Upper lobe of right lung (tissue), 1 donor: ENCODE results near the gene LRIT1. TPM values are rescaled to one million over a fixed set of nuclear protein-coding genes. Genes with fewer than 3 reads are reported as not detected.

Source experiments
- ATAC-seq: fragments of 200-7000 bp; cut with Tn5 transposase; one replicate; pipeline ENCODE4 v1.9.1; 2020; ENCODE audit warnings: mild to moderate bottlenecking, moderate library complexity
- DNase-seq: peaks from one replicate; pipeline ENCODE4 v3.0.0-alpha.2; 2020
- H3K27ac ChIP-seq: fragments of 200-600 bp; one replicate; pipeline ENCODE4 v1.8.0; 2022
- H3K27me3 ChIP-seq: fragments of 200-600 bp; one replicate; pipeline ENCODE4 v1.8.0; 2022; ENCODE audit warnings: mild to moderate bottlenecking
- H3K36me3 ChIP-seq: fragments of 200-600 bp; one replicate; pipeline ENCODE4 v1.8.0; 2022
- H3K4me1 ChIP-seq: fragments of 200-600 bp; one replicate; pipeline ENCODE4 v1.8.0; 2022
- H3K4me3 ChIP-seq: fragments of 200-600 bp; one replicate; pipeline ENCODE4 v1.8.0; 2022; ENCODE audit warnings: mild to moderate bottlenecking
- H3K9me3 ChIP-seq: fragments of 200-600 bp; one replicate; pipeline ENCODE4 v1.8.0; 2022
- CTCF ChIP-seq: fragments of 200-600 bp; IDR thresholded peaks from one replicate; pipeline ENCODE4 v1.8.0; 2022; ENCODE audit warnings: antibody characterized with exemption
- intact Hi-C: fragments of 100-400 bp; cut with DNase I; formaldehyde crosslinking; loops from one replicate; pipeline ENCODE4 v1.11.0; 2022
- total RNA-seq: library from RNA; stranded (reverse); fragmentation: NEBNext Ultra II Directional; extraction: Animal tissue kit (Norgen Biotek cat#: 25700); gene quantifications from one replicate; pipeline ENCODE4 v1.2.1, GENCODE V29; 2021
- donor health status: DM: no; HTN: yes; CAD: no; lungs with severe emphysema.

LRIT1 gene
- total RNA-seq, 1 donor from 2014 or later, result not detected

- H3K27me3 ChIP-seq, result peaks cover 28% of the 10 kb centered on the region
- peak; percentile 48 for DNase-seq
- intact Hi-C loops, result no loop called here
Measured at GRCh38 chr10:84190621-84191020, 50.7 kb downstream of the LRIT1 start.

GRCh38 chr10:84188815-84189214 is 52.5 kb downstream of the LRIT1 start:
- DNase-seq (peak; percentile 41), ATAC-seq (no peak)
- intact Hi-C loops, result no loop called here
- H3K4me3 ChIP-seq, result no peak overlapping the region
- no peaks in the 10 kb centered on the region for H3K36me3 ChIP-seq
- no peak overlapping the region for H3K27ac ChIP-seq
- H3K27me3 ChIP-seq, result peaks cover 10% of the 10 kb centered on the region
- no peak for TF ChIP-seq CTCF
- H3K9me3 ChIP-seq, result no peaks in the 10 kb centered on the region
- H3K4me1 ChIP-seq, result no peaks in the 10 kb centered on the region

More at GRCh38 chr10:84190621-84191020, 50.7 kb downstream of the LRIT1 start:
- no peaks in the 10 kb centered on the region for H3K36me3 ChIP-seq
- H3K4me1 ChIP-seq, result peaks cover 5% of the 10 kb centered on the region
- no peaks in the 10 kb centered on the region for H3K9me3 ChIP-seq
- no peak for TF ChIP-seq CTCF
- no peak for ATAC-seq
- H3K4me3 ChIP-seq, result no peak overlapping the region
- H3K27ac ChIP-seq, result no peak overlapping the region

- Histone ChIP-seq H3K27me3 (peaks cover 3% of the 10 kb centered on the region), H3K27ac (no peak overlapping the region), H3K4me1 (no peaks in the 10 kb centered on the region), H3K9me3 (no peaks in the 10 kb centered on the region), H3K36me3 (no peaks in the 10 kb centered on the region), H3K4me3 (no peak overlapping the region)
- no peak for ATAC-seq
- no peak for DNase-seq
- intact Hi-C loops, result no loop called here
- TF ChIP-seq CTCF, result no peak
Measured at GRCh38 chr10:84185526-84186175, 55.7 kb downstream of the LRIT1 start.

- intact Hi-C loops, result no loop called here
- Histone ChIP-seq H3K27ac (no peak overlapping the region), H3K9me3 (no peaks in the 10 kb centered on the region), H3K4me3 (no peak overlapping the region), H3K4me1 (no peaks in the 10 kb centered on the region), H3K36me3 (no peaks in the 10 kb centered on the region), H3K27me3 (no peaks in the 10 kb centered on the region)
- TF ChIP-seq CTCF, result no peak
- ATAC-seq (peak; percentile 32), DNase-seq (no peak)
Measured at GRCh38 chr10:84184517-84184916, 56.8 kb downstream of the LRIT1 start.

DNA sequence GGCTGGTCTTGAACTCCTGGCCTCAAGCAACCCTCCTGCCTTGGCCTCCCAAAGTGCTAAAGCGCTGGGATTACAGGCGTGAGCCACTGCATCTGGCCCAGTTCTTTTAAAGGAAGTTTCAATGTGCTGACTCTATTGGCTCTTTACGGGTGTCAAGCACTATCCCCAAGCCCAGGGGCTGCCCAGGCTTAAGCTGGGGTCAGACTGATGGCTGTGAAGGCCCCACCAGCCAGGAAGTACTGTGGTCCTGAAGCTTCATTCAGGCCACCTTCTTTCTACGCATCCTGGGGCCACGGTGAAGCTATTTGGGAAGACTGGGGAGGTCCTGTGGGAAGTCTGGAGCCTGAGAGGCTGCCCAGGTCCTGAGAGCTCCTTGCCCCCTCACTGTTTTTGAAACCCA is 59.7 kb downstream of the LRIT1 start:
- DNase-seq (no peak), ATAC-seq (no peak)
- intact Hi-C loops, result no loop called here
- H3K4me3 ChIP-seq, result no peak overlapping the region
- H3K4me1 ChIP-seq, result no peaks in the 10 kb centered on the region
- no peaks in the 10 kb centered on the region for H3K36me3 ChIP-seq
- no peak for TF ChIP-seq CTCF
- no peak overlapping the region for H3K27ac ChIP-seq
- no peaks in the 10 kb centered on the region for H3K27me3 ChIP-seq
- H3K9me3 ChIP-seq, result no peaks in the 10 kb centered on the region

Other genes starting within 250 kb of the LRIT1 start
- gene GHITM, start 102.0 kb downstream of the LRIT1 start, total RNA-seq, result 117 TPM
- gene GPR15LG, start 67.7 kb downstream of the LRIT1 start, total RNA-seq, result not detected
- gene CDHR1, start 47.0 kb downstream of the LRIT1 start, total RNA-seq, result 0.35 TPM
- not detected for gene LRIT2, start 16.0 kb downstream of the LRIT1 start, total RNA-seq
- 0.41 TPM for gene RGR, start 3.5 kb upstream of the LRIT1 start, total RNA-seq
- 74.4 TPM for gene CCSER2, start 87.0 kb upstream of the LRIT1 start, total RNA-seq